ENCODE data around the gene CCS.

Gene CCS

DNA sequence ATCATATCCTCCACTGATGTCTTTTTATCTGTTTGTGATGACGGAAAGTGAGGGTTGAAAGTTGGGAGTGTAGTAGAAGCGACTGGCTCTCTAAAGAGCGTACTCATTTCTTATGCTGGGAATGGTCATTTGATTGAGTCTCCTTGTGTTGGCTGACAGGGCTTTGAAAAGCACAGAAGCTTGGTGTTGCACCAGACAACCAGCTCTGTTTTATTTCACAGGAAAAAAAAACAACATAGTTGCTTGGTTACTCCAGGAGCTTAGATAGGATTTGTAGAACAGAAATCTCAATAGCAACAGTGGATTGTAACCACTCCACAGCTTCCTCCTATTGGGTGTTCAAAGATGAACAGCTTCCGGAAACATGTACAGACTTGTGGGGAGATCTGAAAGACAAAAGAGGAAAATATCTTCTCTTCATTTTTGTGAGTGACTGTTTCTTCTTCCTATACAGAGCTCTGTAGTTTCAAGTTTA, 26.1 kb downstream of the CCS start:
- H3K27ac ChIP-seq (ENCODE audit: extremely low read depth, low read depth, low read length), result 0 out of 2 replicates have a peak overlapping the region, but pooled peaks have one; percentile 1

DNA sequence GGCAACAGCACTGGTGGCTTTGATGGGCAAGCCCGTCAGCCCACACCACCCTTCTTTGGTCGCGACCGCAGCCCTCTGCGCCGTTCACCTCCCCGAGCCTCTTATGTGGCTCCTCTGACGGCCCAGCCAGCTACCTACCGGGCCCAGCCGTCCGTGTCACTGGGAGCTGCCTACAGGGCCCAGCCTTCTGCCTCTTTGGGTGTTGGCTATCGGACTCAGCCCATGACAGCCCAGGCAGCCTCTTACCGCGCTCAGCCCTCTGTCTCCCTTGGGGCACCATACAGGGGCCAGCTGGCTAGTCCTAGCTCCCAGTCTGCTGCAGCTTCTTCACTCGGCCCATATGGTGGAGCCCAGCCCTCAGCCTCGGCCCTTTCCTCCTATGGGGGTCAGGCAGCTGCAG, 31.5 kb downstream of the CCS start:
- Histone ChIP-seq H3K9me3 (ENCODE audit: control insufficient read depth, insufficient read depth, low read depth, low read length) (no peaks in the 10 kb centered on the region), H3K4me3 (ENCODE audit: low read depth, low read length) (no peak overlapping the region), H3K27ac (ENCODE audit: extremely low read depth, low read depth, low read length) (no peak overlapping the region), H3K4me1 (ENCODE audit: control insufficient read depth, insufficient read depth, low read length) (0 out of 2 replicates have a peak, but pooled peaks cover 3% of the 10 kb centered on the region), H3K36me3 (ENCODE audit: control insufficient read depth in 2 of 2, insufficient read depth in 1 of 2, low read length in 2 of 2) (peaks cover 15 to 96% of the 10 kb centered on the region in 2 experiments; a peak in 2 of 3 replicates)
- POLR2A ChIA-PET, result interaction anchor here (1.0 to 7.0 kb wide), 5 partner anchors 8 to 31 kb away, joined by 3 to 42 read pairs (median 3); partner anchors contain the start of genes RBM14 and RBM4
- no peak for TF ChIP-seq ZNF341 (tag by site-specific recombination; IDR thresholded peaks at IDR 0.05; ENCODE audit: low read depth)
- TF ChIP-seq ZNF121 (tag by site-specific recombination; IDR thresholded peaks at IDR 0.05), result no peak
- no peak for TF ChIP-seq ZNF37A (tag by site-specific recombination; IDR thresholded peaks at IDR 0.05)
- TF ChIP-seq GLIS1 (tag by site-specific recombination; IDR thresholded peaks at IDR 0.05), result no peak
- no peak for TF ChIP-seq SP7 (tag by site-specific recombination; IDR thresholded peaks at IDR 0.05)
- TF ChIP-seq ZNF707 (tag by site-specific recombination; IDR thresholded peaks at IDR 0.05), result no peak
- TF ChIP-seq ZNF140 (tag by site-specific recombination; IDR thresholded peaks at IDR 0.05), result no peak
- no peak for TF ChIP-seq ZNF23 (tag by site-specific recombination; IDR thresholded peaks at IDR 0.05; ENCODE audit: borderline replicate concordance)
- TF ChIP-seq ZNF48 (tag by site-specific recombination; IDR thresholded peaks at IDR 0.05), result no peak
- no peak for TF ChIP-seq HOXA7 (CRISPR knock-in tag; IDR thresholded peaks at IDR 0.05; ENCODE audit: borderline replicate concordance)
- TF ChIP-seq ZSCAN23 (tag by site-specific recombination; IDR thresholded peaks at IDR 0.05), result no peak
- TF ChIP-seq ZSCAN30 (tag by site-specific recombination; IDR thresholded peaks at IDR 0.05), result no peak
- no peak for TF ChIP-seq SCRT1 (tag by site-specific recombination; IDR thresholded peaks at IDR 0.05; ENCODE audit: borderline replicate concordance)
- TF ChIP-seq, protein P1, sequence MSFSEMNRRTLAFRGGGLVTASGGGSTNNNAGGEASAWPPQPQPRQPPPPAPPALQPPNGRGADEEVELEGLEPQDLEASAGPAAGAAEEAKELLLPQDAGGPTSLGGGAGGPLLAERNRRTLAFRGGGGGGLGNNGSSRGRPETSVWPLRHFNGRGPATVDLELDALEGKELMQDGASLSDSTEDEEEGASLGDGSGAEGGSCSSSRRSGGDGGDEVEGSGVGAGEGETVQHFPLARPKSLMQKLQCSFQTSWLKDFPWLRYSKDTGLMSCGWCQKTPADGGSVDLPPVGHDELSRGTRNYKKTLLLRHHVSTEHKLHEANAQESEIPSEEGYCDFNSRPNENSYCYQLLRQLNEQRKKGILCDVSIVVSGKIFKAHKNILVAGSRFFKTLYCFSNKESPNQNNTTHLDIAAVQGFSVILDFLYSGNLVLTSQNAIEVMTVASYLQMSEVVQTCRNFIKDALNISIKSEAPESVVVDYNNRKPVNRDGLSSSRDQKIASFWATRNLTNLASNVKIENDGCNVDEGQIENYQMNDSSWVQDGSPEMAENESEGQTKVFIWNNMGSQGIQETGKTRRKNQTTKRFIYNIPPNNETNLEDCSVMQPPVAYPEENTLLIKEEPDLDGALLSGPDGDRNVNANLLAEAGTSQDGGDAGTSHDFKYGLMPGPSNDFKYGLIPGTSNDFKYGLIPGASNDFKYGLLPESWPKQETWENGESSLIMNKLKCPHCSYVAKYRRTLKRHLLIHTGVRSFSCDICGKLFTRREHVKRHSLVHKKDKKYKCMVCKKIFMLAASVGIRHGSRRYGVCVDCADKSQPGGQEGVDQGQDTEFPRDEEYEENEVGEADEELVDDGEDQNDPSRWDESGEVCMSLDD (tag by site-specific recombination; IDR thresholded peaks at IDR 0.05), result no peak
- TF ChIP-seq ZNF558 (tag by site-specific recombination; IDR thresholded peaks at IDR 0.05), result no peak
- TF ChIP-seq, protein P2, sequence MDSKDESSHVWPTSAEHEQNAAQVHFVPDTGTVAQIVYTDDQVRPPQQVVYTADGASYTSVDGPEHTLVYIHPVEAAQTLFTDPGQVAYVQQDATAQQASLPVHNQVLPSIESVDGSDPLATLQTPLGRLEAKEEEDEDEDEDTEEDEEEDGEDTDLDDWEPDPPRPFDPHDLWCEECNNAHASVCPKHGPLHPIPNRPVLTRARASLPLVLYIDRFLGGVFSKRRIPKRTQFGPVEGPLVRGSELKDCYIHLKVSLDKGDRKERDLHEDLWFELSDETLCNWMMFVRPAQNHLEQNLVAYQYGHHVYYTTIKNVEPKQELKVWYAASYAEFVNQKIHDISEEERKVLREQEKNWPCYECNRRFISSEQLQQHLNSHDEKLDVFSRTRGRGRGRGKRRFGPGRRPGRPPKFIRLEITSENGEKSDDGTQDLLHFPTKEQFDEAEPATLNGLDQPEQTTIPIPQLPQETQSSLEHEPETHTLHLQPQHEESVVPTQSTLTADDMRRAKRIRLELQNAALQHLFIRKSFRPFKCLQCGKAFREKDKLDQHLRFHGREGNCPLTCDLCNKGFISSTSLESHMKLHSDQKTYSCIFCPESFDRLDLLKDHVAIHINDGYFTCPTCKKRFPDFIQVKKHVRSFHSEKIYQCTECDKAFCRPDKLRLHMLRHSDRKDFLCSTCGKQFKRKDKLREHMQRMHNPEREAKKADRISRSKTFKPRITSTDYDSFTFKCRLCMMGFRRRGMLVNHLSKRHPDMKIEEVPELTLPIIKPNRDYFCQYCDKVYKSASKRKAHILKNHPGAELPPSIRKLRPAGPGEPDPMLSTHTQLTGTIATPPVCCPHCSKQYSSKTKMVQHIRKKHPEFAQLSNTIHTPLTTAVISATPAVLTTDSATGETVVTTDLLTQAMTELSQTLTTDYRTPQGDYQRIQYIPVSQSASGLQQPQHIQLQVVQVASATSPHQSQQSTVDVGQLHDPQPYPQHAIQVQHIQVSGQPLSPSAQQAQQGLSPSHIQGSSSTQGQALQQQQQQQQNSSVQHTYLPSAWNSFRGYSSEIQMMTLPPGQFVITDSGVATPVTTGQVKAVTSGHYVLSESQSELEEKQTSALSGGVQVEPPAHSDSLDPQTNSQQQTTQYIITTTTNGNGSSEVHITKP (tag by site-specific recombination; IDR thresholded peaks at IDR 0.05), result no peak
- CTCF ChIA-PET, result interaction anchor here (0.5 to 1.7 kb wide), 2 partner anchors 31 to 342 kb away, joined by 4 read pairs; partner anchors contain the start of genes CCDC87 and CCS

More for the DNA sequence above, 26.1 kb downstream of the CCS start:
- CTCF ChIA-PET, result interaction anchor here (0.7 to 1.1 kb wide), 2 partner anchors 24 to 35 kb away, joined by 3 to 4 read pairs; no protein-coding TSS in a partner anchor
- Histone ChIP-seq H3K36me3 (ENCODE audit: control insufficient read depth in 2 of 2, insufficient read depth in 1 of 2, low read length in 2 of 2) (peaks cover 15 to 64% of the 10 kb centered on the region in 2 experiments; a peak in 2 of 3 replicates), H3K4me3 (ENCODE audit: low read depth, low read length) (peak overlapping the region; percentile 75), H3K9me3 (ENCODE audit: control insufficient read depth, insufficient read depth, low read depth, low read length) (no peaks in the 10 kb centered on the region), H3K4me1 (ENCODE audit: control insufficient read depth, insufficient read depth, low read length) (0 out of 2 replicates have a peak, but pooled peaks cover 3% of the 10 kb centered on the region)
- TF ChIP-seq OSR2 (tag by site-specific recombination; IDR thresholded peaks at IDR 0.05), result peak; percentile 11; the same call in 1 of the 2 replicates
- TF ChIP-seq FEZF1 (tag by site-specific recombination; IDR thresholded peaks at IDR 0.05), result no peak
- TF ChIP-seq ZNF248 (tag by site-specific recombination; IDR thresholded peaks at IDR 0.05), result no peak
- TF ChIP-seq ZNF843 (tag by site-specific recombination; IDR thresholded peaks at IDR 0.05), result no peak
- peak; percentile 85 for TF ChIP-seq ZBTB17 (tag by site-specific recombination; IDR thresholded peaks at IDR 0.05)
- no peak for TF ChIP-seq ZNF157 (tag by site-specific recombination; IDR thresholded peaks at IDR 0.05)
- TF ChIP-seq ZNF366 (tag by site-specific recombination; conservative IDR thresholded peaks at IDR 0.05), result 0 out of 2 replicates have a peak, but pooled peaks have one; percentile 33
- TF ChIP-seq, protein P3, sequence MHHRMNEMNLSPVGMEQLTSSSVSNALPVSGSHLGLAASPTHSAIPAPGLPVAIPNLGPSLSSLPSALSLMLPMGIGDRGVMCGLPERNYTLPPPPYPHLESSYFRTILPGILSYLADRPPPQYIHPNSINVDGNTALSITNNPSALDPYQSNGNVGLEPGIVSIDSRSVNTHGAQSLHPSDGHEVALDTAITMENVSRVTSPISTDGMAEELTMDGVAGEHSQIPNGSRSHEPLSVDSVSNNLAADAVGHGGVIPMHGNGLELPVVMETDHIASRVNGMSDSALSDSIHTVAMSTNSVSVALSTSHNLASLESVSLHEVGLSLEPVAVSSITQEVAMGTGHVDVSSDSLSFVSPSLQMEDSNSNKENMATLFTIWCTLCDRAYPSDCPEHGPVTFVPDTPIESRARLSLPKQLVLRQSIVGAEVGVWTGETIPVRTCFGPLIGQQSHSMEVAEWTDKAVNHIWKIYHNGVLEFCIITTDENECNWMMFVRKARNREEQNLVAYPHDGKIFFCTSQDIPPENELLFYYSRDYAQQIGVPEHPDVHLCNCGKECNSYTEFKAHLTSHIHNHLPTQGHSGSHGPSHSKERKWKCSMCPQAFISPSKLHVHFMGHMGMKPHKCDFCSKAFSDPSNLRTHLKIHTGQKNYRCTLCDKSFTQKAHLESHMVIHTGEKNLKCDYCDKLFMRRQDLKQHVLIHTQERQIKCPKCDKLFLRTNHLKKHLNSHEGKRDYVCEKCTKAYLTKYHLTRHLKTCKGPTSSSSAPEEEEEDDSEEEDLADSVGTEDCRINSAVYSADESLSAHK (tag by site-specific recombination; IDR thresholded peaks at IDR 0.05), result 0 out of 2 replicates have a peak, but pooled peaks have one; percentile 24
- peak; percentile 66 for TF ChIP-seq PRDM1 (tag by site-specific recombination; IDR thresholded peaks at IDR 0.05)
- POLR2A ChIA-PET, result interaction anchor here (1.4 to 2.4 kb wide), 3 partner anchors 12 to 58 kb away, joined by 7 to 13 read pairs (median 13); partner anchors contain the start of genes RBM4 and RBM4B
